Neural progenitor cell (in vitro differentiated cells): ENCODE results near the gene P3H2.

ENCODE experiments used
- EZH2 ChIP-seq: fragments of 200-600 bp; sonication (generic); IDR thresholded peaks from 2 replicates; pipeline ENCODE4 v1.6.1; 2017; ENCODE audit warnings: antibody characterized with exemption, mild to moderate bottlenecking, moderate library complexity
- TF ChIP-seq, protein P1 (sequence below): fragments of 200-600 bp; sonication (generic); IDR thresholded peaks from 2 replicates; pipeline ENCODE4 v1.5.1; 2017; ENCODE audit warnings: antibody characterized with exemption, mild to moderate bottlenecking

DNA sequence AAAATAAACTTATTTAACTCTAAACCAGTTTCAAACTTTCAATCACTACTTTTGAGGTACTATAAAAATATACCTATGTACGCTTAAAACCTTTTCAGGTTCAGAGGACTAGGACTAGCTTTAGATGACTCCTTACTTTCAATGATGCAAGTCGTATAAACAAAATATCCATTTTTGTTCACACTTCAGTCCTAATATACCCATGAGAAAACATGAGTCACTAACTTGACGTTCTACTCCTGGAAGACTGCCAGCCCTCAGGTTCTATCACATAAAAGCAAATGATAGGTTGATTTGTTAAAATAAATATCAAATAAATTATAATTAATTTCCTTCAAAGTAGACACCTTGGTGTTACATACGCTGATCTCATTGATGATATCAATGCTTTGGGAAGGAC lies 10.6 kb upstream of the P3H2 start:
- TF ChIP-seq, protein P1, sequence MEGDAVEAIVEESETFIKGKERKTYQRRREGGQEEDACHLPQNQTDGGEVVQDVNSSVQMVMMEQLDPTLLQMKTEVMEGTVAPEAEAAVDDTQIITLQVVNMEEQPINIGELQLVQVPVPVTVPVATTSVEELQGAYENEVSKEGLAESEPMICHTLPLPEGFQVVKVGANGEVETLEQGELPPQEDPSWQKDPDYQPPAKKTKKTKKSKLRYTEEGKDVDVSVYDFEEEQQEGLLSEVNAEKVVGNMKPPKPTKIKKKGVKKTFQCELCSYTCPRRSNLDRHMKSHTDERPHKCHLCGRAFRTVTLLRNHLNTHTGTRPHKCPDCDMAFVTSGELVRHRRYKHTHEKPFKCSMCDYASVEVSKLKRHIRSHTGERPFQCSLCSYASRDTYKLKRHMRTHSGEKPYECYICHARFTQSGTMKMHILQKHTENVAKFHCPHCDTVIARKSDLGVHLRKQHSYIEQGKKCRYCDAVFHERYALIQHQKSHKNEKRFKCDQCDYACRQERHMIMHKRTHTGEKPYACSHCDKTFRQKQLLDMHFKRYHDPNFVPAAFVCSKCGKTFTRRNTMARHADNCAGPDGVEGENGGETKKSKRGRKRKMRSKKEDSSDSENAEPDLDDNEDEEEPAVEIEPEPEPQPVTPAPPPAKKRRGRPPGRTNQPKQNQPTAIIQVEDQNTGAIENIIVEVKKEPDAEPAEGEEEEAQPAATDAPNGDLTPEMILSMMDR, result no peak
- TF ChIP-seq EZH2, result no peak
